LNCaP clone FGC (cell line): ENCODE measurements around the gene FBXO40.

ENCODE experiments used
- DNase-seq: peaks from one replicate; pipeline ENCODE4 v3.0.0-alpha.2; 2011; ENCODE audit warnings: low read depth
- H3K4me3 ChIP-seq: 2 replicates; pipeline ENCODE4 v1.5.1; 2011; ENCODE audit warnings: mild to moderate bottlenecking, low read depth, low read length, control low read depth
- CTCF ChIP-seq: IDR thresholded peaks from 2 replicates; pipeline ENCODE4 v1.5.1; 2012; ENCODE audit warnings: mild to moderate bottlenecking; ENCODE audit not compliant: control insufficient read depth, insufficient read depth; ENCODE audit errors: extremely low read depth

FBXO40 gene

GRCh38 chr3:121651684-121652083, 58.5 kb downstream of the FBXO40 start:
- TF ChIP-seq CTCF, result no peak
- H3K4me3 ChIP-seq, result no peak overlapping the region
- DNase-seq, result peak; percentile 59

- TF ChIP-seq CTCF, result no peak
- H3K4me3 ChIP-seq, result no peak overlapping the region
- DNase-seq, result no peak
Observed at GRCh38 chr3:121654493-121655385, 61.6 kb downstream of the FBXO40 start.

- no peak overlapping the region for H3K4me3 ChIP-seq
- no peak for DNase-seq
- no peak for TF ChIP-seq CTCF
Observed at GRCh38 chr3:121658716-121659435, 65.7 kb downstream of the FBXO40 start.

- TF ChIP-seq CTCF, result no peak
- no peak overlapping the region for H3K4me3 ChIP-seq
- DNase-seq, result no peak
Observed at GRCh38 chr3:121659586-121659985, 66.4 kb downstream of the FBXO40 start.

- DNase-seq, result no peak
- TF ChIP-seq CTCF, result no peak
- no peak within 1 kb of the TSS for H3K4me3 ChIP-seq
Observed at GRCh38 chr3:121660356-121661171, 67.4 kb downstream of the FBXO40 start, which contains the start of gene HCLS1. Gene HCLS1 (minus strand): TSS chr3:121660903. CDS start chr3:121658347, 2,556 bp downstream.

- no peak for DNase-seq
- TF ChIP-seq CTCF, result no peak
- no peak overlapping the region for H3K4me3 ChIP-seq
Observed at GRCh38 chr3:121661376-121661775, 68.2 kb downstream of the FBXO40 start.
